Measurements from ENCODE around the gene C5AR1. TPM values are rescaled to one million over a fixed set of nuclear protein-coding genes. Genes with fewer than 3 reads are reported as not detected.
"Not testable (repeated sequence)": the region's sequence is repeated elsewhere in the genome, so short reads cannot be mapped to it uniquely, and the experiment has no call there.

C5AR1 gene
- total RNA-seq, 2 donors from 2014 or later: 2.2 to 11.3 TPM

DNA sequence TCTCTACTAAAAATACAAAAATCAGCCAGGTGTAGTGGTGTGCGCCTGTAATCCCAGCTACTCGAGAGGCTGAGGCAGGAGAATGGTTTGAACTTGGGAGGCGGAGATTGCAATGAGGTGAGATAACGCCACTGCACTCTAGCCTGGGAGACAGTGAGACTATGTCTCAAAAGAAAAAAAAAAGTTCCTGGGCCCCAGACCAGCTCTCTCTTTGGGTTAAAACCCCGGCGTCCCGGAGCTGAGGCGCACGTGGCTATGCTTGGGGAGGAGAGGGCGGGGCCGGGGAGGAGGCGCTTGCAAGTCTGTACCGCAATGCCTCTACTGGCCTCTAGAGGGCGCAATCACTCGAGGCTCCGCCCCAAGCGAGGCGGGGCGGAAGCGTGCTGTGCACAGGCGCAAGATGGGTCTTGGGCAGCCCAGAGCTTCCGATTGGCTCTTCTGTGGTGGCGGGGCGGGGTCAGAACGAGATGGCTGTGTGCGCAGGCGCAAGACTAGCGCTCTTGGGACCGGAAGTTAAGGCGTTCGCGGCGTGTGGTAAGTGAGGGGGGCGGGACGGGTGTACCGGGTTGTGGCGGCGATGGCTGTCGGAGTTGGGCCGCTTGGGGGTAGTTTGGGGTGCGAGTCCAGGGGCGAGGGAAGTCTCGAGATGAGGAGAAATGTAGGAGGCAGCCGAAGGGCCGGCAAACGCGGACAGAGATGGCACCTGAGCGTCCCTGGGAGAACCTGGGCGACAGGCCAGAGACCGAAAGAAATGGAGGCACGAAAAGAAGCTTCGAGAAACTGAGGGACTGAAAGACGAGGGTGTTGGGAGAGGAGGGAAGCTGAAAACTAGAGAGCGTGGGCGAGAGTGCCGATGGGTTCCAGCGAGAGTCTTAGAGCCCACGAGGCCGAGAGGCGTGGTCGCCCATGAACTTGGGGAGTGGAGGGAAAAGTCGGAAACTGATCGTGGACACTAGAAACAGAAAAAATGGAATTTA is 39.4 kb downstream of the C5AR1 start, which contains the start of gene DHX34:
DHX34 (plus strand) TSS at position 497 of the 977 bp plus-strand sequence. CDS start 3,716 bp downstream, outside the sequence.
- peak within 1 kb of the TSS; percentile 98 for H3K4me3 Mint-ChIP-seq
- H3K27ac Mint-ChIP-seq: peak within 1 kb of the TSS; percentile 92
- peak; percentile 98 for ATAC-seq
- H3K9me3 ChIP-seq (ENCODE audit: control insufficient read depth, low read length, poor library complexity, severe bottlenecking): no peaks in the 10 kb centered on the region
- peak; percentile 96 to 99 (median 98) for DNase-seq
- H3K4me1 Mint-ChIP-seq: peaks cover 24% of the 10 kb centered on the region
- H3K27me3 Mint-ChIP-seq: no peaks in the 10 kb centered on the region
- H3K36me3 Mint-ChIP-seq (ENCODE audit: low read depth): no peaks in the 10 kb centered on the region

DNA sequence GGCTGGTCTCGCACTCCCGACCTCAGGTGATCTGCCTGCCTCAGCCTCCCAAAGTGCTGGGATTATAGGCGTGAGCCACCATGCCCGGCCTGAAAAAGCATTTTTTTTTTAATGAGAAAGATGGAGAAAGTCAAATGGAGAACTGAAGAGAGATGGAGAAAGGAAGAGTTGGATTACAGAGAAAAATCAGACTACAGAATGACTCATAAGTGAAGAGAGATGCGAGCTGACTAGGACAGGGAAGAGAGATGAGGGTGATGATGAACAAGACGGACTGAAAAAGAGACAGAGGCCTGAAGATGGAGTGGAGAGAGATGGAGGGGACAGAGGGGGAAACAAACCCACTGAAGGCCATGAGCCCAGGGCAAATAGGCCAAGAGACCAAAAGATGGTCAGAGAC is 41.0 kb downstream of the C5AR1 start:
- Mint-ChIP-seq H3K36me3 (ENCODE audit: low read depth) (no peaks in the 10 kb centered on the region), H3K27ac (peak overlapping the region; percentile 49)
- ATAC-seq: no peak

DNA sequence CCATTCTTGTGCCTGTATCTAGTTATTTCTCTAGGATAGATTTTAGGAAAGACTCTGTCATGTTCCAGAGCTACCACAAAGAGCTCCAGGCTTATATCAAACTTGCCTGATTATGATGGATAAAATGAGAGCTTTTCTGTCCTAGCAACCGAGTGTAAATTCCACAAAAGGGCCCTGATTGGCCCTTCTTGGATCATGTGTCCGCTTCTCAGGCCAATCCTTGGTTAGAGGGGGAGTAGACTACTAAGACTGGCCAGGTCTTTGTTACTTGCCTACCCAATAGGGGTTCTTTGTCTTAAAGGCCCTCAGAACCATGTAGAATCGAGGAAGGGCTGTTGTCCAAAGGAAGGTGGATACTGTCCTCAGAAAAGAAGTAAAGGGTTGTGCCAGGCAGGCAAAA is 41.9 kb downstream of the C5AR1 start:
- no peak overlapping the region for H3K4me3 Mint-ChIP-seq
- H3K27ac Mint-ChIP-seq: no peak overlapping the region
- ATAC-seq (no peak), DNase-seq (no peak)
- no peaks in the 10 kb centered on the region for H3K9me3 ChIP-seq (ENCODE audit: control insufficient read depth, low read length, poor library complexity, severe bottlenecking)
- H3K36me3 Mint-ChIP-seq (ENCODE audit: low read depth): no peaks in the 10 kb centered on the region
- H3K4me1 Mint-ChIP-seq: peaks cover 24% of the 10 kb centered on the region
- no peaks in the 10 kb centered on the region for H3K27me3 Mint-ChIP-seq

More for the DNA sequence above, 41.0 kb downstream of the C5AR1 start:
- H3K4me3 Mint-ChIP-seq: peak overlapping the region; percentile 77
- H3K4me1 Mint-ChIP-seq: peaks cover 24% of the 10 kb centered on the region
- no peak for DNase-seq
- no peaks in the 10 kb centered on the region for H3K9me3 ChIP-seq (ENCODE audit: control insufficient read depth, low read length, poor library complexity, severe bottlenecking)
- H3K27me3 Mint-ChIP-seq: no peaks in the 10 kb centered on the region

DNA sequence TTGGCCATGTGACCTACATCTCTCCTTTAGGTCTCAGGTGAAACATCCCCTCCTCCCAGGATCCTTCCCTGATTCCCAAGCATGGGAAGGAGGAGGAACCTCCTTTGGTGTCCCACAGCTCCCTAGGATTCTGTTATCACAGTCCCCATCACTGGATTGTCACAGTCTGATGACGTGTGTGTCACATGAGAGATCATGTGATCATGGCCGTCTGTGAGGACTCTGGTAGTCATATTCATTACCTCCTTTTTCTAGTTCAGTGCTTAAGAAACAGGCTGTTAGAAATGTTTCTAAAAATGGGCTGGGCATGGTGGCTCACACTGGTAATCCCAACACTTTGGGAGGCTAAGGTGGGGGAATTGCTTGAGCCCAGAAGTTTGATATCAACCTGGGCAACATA is 42.4 kb downstream of the C5AR1 start:
- Mint-ChIP-seq H3K27ac (peak overlapping the region; percentile 16), H3K4me3 (no peak overlapping the region), H3K4me1 (peaks cover 24% of the 10 kb centered on the region), H3K27me3 (no peaks in the 10 kb centered on the region), H3K36me3 (ENCODE audit: low read depth) (no peaks in the 10 kb centered on the region)
- no peaks in the 10 kb centered on the region for H3K9me3 ChIP-seq (ENCODE audit: control insufficient read depth, low read length, poor library complexity, severe bottlenecking)
- DNase-seq (no peak), ATAC-seq (no peak)

DNA sequence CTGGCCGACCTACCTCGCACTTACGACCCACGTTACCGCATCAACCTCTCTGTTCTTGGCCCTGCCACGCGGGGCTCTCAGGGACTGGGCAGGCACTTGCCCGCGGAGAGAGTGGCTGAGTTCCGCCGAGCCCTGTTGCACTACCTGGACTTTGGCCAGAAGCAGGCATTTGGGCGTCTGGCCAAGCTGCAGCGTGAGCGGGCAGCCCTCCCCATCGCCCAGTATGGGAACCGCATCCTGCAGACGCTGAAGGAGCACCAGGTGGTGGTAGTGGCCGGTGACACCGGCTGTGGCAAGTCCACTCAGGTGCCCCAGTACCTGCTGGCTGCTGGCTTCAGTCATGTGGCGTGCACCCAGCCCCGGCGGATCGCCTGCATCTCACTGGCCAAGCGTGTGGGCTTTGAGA is 43.6 kb downstream of the C5AR1 start:
- no peaks in the 10 kb centered on the region for H3K27me3 Mint-ChIP-seq
- H3K4me3 Mint-ChIP-seq: no peak overlapping the region
- no peak overlapping the region for H3K27ac Mint-ChIP-seq
- H3K4me1 Mint-ChIP-seq: peaks cover 24% of the 10 kb centered on the region
- no peaks in the 10 kb centered on the region for H3K9me3 ChIP-seq (ENCODE audit: control insufficient read depth, low read length, poor library complexity, severe bottlenecking)
- no peaks in the 10 kb centered on the region for H3K36me3 Mint-ChIP-seq (ENCODE audit: low read depth)
- DNase-seq (no peak), ATAC-seq (no peak)

DNA sequence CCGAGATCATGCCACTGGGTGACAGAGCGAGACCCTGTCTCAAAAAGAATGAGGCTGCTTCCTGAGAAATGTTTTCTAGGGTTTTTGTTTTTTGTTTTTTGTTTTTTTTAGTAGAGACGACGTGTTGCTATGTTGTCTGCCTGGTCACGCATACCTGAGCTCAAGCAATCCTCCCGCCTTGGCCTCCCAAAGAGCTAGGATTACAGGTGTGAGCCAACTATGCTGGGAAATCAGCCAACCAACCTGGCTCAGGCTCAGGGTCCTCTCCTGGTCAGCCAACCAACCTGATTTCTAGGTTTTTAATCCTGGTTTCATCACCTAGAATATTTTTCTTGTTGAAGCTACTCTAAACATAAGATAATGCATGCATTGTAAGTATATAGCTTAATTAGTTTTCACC is 47.2 kb downstream of the C5AR1 start:
- H3K27me3 Mint-ChIP-seq: no peaks in the 10 kb centered on the region
- no peak for ATAC-seq
- peaks cover 9% of the 10 kb centered on the region for H3K4me1 Mint-ChIP-seq
- no peak overlapping the region for H3K4me3 Mint-ChIP-seq
- no peak for DNase-seq
- no peaks in the 10 kb centered on the region for H3K9me3 ChIP-seq (ENCODE audit: control insufficient read depth, low read length, poor library complexity, severe bottlenecking)
- H3K27ac Mint-ChIP-seq: no peak overlapping the region
- peaks cover 2% of the 10 kb centered on the region for H3K36me3 Mint-ChIP-seq (ENCODE audit: low read depth)

DNA sequence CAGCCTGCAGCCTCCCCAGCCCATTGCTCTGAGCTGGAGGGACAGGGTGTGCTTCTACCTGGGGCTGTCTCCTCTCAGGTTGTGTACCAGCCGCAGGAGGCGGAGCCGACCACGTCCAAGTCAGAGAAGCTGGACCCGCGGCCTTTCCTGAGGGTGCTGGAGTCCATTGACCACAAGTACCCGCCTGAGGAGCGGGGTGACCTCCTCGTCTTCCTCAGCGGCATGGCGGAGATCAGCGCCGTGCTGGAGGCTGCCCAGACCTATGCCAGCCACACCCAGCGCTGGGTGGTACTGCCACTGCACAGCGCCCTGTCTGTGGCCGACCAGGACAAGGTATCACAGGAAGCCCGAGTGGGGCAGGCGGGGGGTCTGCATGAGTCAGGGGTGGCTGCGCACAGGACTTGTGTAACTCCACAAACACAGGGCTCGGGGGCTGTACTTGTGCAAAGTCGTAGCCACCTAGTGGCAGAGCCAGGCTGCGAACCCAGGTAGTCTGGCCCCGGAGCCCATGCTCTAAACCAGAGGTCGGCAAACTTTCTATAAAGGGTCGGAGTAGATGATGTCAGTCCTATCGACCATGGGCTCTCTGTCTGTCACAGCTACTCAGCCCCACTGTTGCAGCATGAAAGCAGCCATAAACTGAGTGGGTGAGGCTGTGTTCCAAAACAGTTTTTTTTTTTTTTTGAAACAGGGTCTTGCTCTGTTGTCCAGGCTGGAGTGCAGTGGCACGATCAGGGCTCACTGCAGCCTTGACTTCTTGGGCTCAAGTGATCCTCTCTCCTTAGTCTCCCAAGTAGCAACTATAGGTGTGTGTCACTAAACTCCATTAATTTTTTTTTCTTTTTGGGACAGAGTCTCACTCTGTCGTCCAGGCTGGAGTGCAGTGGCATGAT is 48.4 kb downstream of the C5AR1 start:
- Mint-ChIP-seq H3K4me1 (peaks cover 5% of the 10 kb centered on the region), H3K36me3 (ENCODE audit: low read depth) (peaks cover 2% of the 10 kb centered on the region), H3K27ac (peak overlapping the region; percentile 43), H3K4me3 (no peak overlapping the region), H3K27me3 (no peaks in the 10 kb centered on the region)
- H3K9me3 ChIP-seq (ENCODE audit: control insufficient read depth, low read length, poor library complexity, severe bottlenecking): no peaks in the 10 kb centered on the region
- no peak for ATAC-seq
- no peak for DNase-seq

DNA sequence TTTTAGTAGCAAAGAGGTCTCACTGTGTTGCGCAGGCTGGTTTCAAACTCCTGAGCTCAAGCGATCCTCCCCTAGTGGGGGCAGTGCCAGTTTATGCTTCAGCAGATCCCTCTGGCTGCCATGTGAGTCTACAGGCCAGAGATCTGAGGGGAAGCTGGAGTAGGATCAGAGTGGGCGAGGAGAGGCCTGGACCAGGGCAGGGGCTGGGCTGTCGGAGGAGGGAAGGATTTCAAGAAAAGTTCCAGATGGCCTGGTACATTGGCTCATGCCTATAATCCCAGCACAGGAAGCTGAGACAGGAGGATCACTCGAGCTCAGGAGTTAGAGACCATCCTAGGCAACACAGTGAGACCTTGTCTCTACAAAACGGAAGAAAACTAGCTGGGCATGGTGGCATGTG is 49.3 kb downstream of the C5AR1 start:
- H3K27ac Mint-ChIP-seq: peak overlapping the region; percentile 43
- peaks cover 2% of the 10 kb centered on the region for H3K36me3 Mint-ChIP-seq (ENCODE audit: low read depth)
- no peak overlapping the region for H3K4me3 Mint-ChIP-seq
- peaks cover 5% of the 10 kb centered on the region for H3K4me1 Mint-ChIP-seq
- ATAC-seq (no peak), DNase-seq (no peak)
- no peaks in the 10 kb centered on the region for H3K27me3 Mint-ChIP-seq
- H3K9me3 ChIP-seq (ENCODE audit: control insufficient read depth, low read length, poor library complexity, severe bottlenecking): no peaks in the 10 kb centered on the region

DNA sequence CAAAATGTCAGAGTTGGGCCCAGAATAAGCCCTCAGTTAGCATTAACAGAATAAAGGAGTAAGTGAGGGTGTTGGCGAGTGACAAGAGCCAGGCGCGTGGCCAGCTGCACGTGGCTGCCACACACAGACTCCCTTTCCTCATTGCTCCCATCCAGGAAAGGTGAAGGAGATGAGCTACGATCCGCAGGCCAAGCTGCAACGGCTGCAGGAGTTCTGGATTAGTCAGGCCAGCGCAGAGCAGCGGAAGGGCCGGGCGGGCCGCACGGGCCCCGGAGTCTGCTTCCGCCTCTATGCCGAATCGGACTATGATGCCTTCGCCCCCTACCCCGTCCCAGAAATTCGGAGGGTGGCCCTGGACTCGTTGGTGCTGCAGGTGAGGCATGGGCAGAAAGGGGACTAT is 52.7 kb downstream of the C5AR1 start:
- H3K27me3 Mint-ChIP-seq: no peaks in the 10 kb centered on the region
- H3K4me1 Mint-ChIP-seq: peaks cover 8% of the 10 kb centered on the region
- DNase-seq: no peak
- H3K27ac Mint-ChIP-seq: no peak overlapping the region
- ATAC-seq: no peak
- no peak overlapping the region for H3K4me3 Mint-ChIP-seq
- peaks cover 5% of the 10 kb centered on the region for H3K36me3 Mint-ChIP-seq (ENCODE audit: low read depth)
- H3K9me3 ChIP-seq (ENCODE audit: control insufficient read depth, low read length, poor library complexity, severe bottlenecking): no peaks in the 10 kb centered on the region

DNA sequence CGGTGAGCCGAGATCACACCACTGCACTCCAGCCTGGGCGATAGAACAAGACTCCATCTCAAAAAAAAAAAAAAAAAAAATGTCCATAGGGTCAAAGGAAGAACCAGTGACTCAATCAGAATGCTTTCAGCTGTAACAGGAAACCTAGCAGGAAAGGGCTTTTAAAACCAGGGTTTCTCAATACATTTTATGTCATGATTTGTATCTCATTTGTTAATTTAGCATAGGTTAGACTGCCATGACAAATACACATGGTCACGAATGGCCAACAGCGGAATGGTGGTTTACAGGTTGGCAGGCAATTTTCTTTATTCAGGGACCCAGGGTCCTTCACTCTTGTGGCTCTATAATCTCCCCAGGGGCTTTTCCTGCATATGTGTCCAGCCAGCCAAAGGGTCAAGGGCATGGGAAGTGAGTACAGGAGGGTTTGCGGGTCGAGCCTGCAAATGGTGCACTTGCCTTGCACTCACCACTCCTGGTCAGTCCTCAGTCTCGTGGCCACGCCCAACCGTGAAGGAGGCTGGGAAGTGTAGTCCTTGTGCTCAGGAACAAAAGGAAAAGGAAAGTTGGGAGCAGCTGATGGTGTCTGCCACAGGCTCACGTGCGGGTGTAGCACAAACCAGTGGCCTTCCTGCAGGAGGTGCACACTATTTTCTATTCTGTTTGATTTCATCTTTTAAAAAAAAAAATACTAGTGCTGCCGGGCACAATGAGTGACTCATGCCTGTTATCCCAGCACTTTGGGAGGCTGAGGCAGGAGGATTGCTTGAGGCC is 54.3 kb downstream of the C5AR1 start:
- H3K27me3 Mint-ChIP-seq: no peaks in the 10 kb centered on the region
- DNase-seq: no peak
- no peaks in the 10 kb centered on the region for H3K9me3 ChIP-seq (ENCODE audit: control insufficient read depth, low read length, poor library complexity, severe bottlenecking)
- H3K36me3 Mint-ChIP-seq (ENCODE audit: low read depth): peaks cover 5% of the 10 kb centered on the region
- no peak for ATAC-seq
- peaks cover 8% of the 10 kb centered on the region for H3K4me1 Mint-ChIP-seq
- H3K4me3 Mint-ChIP-seq: no peak overlapping the region
- H3K27ac Mint-ChIP-seq: no peak overlapping the region

DNA sequence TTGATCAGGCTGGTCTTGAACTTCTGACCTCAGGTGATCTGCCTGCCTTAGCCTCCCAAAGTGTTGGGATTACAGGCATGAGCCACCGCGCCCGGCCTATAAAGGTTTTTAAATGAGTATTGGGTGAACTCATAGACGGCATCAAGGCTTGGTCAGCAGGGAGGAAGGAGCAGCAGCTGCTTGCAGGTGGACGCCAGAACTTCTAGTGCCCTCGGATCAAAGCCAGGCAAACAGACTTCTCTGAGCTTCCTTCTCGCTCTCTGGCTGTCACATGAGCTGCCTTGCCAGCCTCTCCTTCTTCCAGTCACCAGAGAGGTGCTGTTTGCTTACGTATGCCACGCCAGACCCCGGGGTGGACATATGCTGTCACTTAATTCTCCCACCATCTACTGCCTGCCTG is 55.8 kb downstream of the C5AR1 start:
- not testable (repeated sequence) for H3K4me1 Mint-ChIP-seq; H3K9me3 ChIP-seq (ENCODE audit: control insufficient read depth, low read length, poor library complexity, severe bottlenecking); H3K4me3 Mint-ChIP-seq; H3K27ac Mint-ChIP-seq; DNase-seq; H3K27me3 Mint-ChIP-seq; H3K36me3 Mint-ChIP-seq (ENCODE audit: low read depth); ATAC-seq

DNA sequence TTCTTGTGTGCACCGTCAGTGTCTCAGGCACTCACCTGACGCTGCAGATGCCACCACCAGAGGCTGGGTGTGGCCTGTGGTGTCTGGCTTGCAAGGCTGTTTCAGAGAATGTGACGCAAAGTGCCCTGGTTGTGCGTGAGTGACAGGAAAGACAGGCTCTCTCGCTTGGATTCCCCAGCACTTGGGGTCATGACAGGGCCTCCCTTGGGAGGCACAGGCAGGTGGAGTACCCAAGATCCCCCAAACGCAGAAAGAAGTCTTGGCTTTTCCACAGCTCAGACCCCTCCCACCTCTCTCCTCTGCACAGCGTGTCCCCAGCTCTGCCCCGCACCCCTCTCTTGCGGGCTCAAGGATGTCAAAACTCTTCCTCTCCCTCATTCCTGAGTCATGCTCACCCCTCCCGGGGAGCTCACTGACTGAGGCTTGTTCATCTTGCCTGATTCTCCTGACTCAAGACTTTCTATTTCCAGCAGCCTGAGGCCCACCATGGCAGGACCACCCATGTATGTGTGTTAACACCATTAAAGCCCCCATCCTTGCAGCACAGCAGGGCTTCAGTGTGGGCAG is 60.5 kb downstream of the C5AR1 start:
- Mint-ChIP-seq H3K36me3 (ENCODE audit: low read depth) (peaks cover 3% of the 10 kb centered on the region), H3K27me3 (no peaks in the 10 kb centered on the region), H3K27ac (no peak overlapping the region), H3K4me3 (no peak overlapping the region), H3K4me1 (peaks cover 3% of the 10 kb centered on the region)
- no peaks in the 10 kb centered on the region for H3K9me3 ChIP-seq (ENCODE audit: control insufficient read depth, low read length, poor library complexity, severe bottlenecking)
- DNase-seq: no peak
- peak; percentile 55 for ATAC-seq

Data from T-helper 17 cell (primary cell).